Measurements from ENCODE around the gene SLC16A1. TPM values are rescaled to one million over a fixed set of nuclear protein-coding genes. Genes with fewer than 3 reads are reported as not detected.

Gene SLC16A1
- total and polyA plus RNA-seq, 2 of the 8 experiments (the other 6 are each of a cell fraction or from before 2014, with no cell fraction given) = 435 to 545 TPM

GRCh38 chr1:112887599-112888283 is 68.3 kb downstream of the SLC16A1 start:
- CTCF ChIA-PET (ENCODE audit: partially characterized antibody) = interaction anchor here (0.6 kb wide), 1 partner anchor 207 kb away, joined by 3 read pairs; no protein-coding TSS in a partner anchor
- H3K18ac ChIP-seq (ENCODE audit: extremely low read depth, low read length) = no peak overlapping the region
- TF ChIP-seq NRF1 (IDR thresholded peaks at IDR 0.05; ENCODE audit: low read depth, low read length) (no peak), CBX8 (IDR thresholded peaks at IDR 0.05; ENCODE audit: borderline replicate concordance, low read depth, low read length) (no peak), EGR1 (IDR thresholded peaks at IDR 0.05; ENCODE audit: borderline replicate concordance, low read depth, low read length) (no peak), SIRT6 (IDR thresholded peaks at IDR 0.05; ENCODE audit: low read length) (no peak), CTCF (IDR thresholded peaks at IDR 0.05; ENCODE audit: control extremely low read depth in 1 of 3, insufficient read depth in 1 of 3, low read depth in 1 of 3, low read length in 3 of 3) (no peak), BRCA1 (IDR thresholded peaks at IDR 0.05; ENCODE audit: low read depth, low read length) (no peak), EP300 (IDR thresholded peaks at IDR 0.05; ENCODE audit: borderline replicate concordance in 1 of 2, low read depth in 2 of 2, low read length in 2 of 2) (no peak), SIX5 (IDR thresholded peaks at IDR 0.05; ENCODE audit: low read depth, low read length) (no peak), TCF12 (IDR thresholded peaks at IDR 0.05; ENCODE audit: low read depth, low read length) (no peak), CHD2 (IDR thresholded peaks at IDR 0.05; ENCODE audit: low read length) (no peak), TBP (IDR thresholded peaks at IDR 0.05; ENCODE audit: low read depth, low read length) (no peak)

More at GRCh38 chr1:112887599-112888283, 68.3 kb downstream of the SLC16A1 start:
- Histone ChIP-seq H2BK15ac (ENCODE audit: low read length) (no peak overlapping the region; the same call in 1 of the 2 replicates), H3K4me3 (ENCODE audit: extremely low read depth in 1 of 4, insufficient read depth in 2 of 4, low read depth in 3 of 4, low read length in 4 of 4) (no peak overlapping the region), H4K8ac (ENCODE audit: extremely low read depth, insufficient read depth, low read length) (no peak overlapping the region), H3K4me2 (ENCODE audit: insufficient read depth in 1 of 2, low read depth in 2 of 2, low read length in 2 of 2) (no peak overlapping the region), H3K9me3 (ENCODE audit: insufficient read depth in 2 of 2, low read depth in 1 of 2, low read length in 1 of 2) (no peaks in the 10 kb centered on the region), H4K5ac (ENCODE audit: insufficient read length, low read depth, low read length) (no peak overlapping the region), H3K56ac (replicated peaks; ENCODE audit: insufficient read length, low read depth, low read length) (no peak overlapping the region), H3K79me2 (ENCODE audit: control insufficient read depth in 1 of 2, insufficient read depth in 2 of 2, low read length in 2 of 2) (no peaks in the 10 kb centered on the region), H2BK20ac (ENCODE audit: low read length) (no peak overlapping the region), H2AK5ac (ENCODE audit: low read depth, low read length) (peak overlapping the region; percentile 0; the same call in 1 of the 2 replicates), H3K4me1 (replicated peaks in 1 of 4; ENCODE audit: control insufficient read depth in 3 of 4, insufficient read depth in 4 of 4, low read length in 3 of 4) (no peaks in the 10 kb centered on the region; a peak in 1 of 7 replicates), H3K79me1 (ENCODE audit: low read depth, low read length) (no peaks in the 10 kb centered on the region), H3K27me3 (replicated peaks in 1 of 4; ENCODE audit: control insufficient read depth in 3 of 4, extremely low read depth in 1 of 4, insufficient read depth in 3 of 4, low read length in 3 of 4) (no peaks in the 10 kb centered on the region), H2BK12ac (ENCODE audit: low read depth, low read length) (peak overlapping the region; percentile 0; the same call in 1 of the 2 replicates), H3K36me3 (ENCODE audit: control insufficient read depth in 2 of 4, insufficient read depth in 4 of 4, low read length in 3 of 4) (no peaks in the 10 kb centered on the region), H3K14ac (ENCODE audit: insufficient read length) (no peak overlapping the region), H2AFZ (ENCODE audit: low read length) (no peak overlapping the region), H4K20me1 (replicated peaks in 1 of 2; ENCODE audit: control insufficient read depth in 1 of 2, insufficient read depth in 2 of 2, low read length in 2 of 2) (no peaks in the 10 kb centered on the region), H3K23me2 (ENCODE audit: low read depth, low read length) (no peaks in the 10 kb centered on the region), H4K91ac (replicated peaks; ENCODE audit: insufficient read length, low read length) (no peak overlapping the region), H3K9ac (replicated peaks in 1 of 4; ENCODE audit: extremely low read depth in 1 of 4, low read depth in 3 of 4, low read length in 3 of 4) (no peak overlapping the region; a peak in 1 of 7 replicates), H3K4ac (replicated peaks; ENCODE audit: insufficient read length, low read depth, low read length) (no peak overlapping the region), H3K27ac (ENCODE audit: low read depth, low read length) (no peak overlapping the region), H3K23ac (ENCODE audit: insufficient read length) (no peak overlapping the region), H2BK5ac (ENCODE audit: low read depth, low read length) (no peak overlapping the region), H2BK120ac (replicated peaks; ENCODE audit: low read depth, low read length) (no peak overlapping the region)
- 99% methylated on average over 10 of the region's 10 CpGs; no CpG with 5 or more reads in 1 of the 2 experiments for WGBS, 2 experiments (ENCODE audit: extremely low coverage in 1 of 2, insufficient coverage in 1 of 2, insufficient read length in 1 of 2, insufficient replicate concordance in 2 of 2, low coverage in 1 of 2, low lambda C conversion rate in 2 of 2, missing lambda C conversion rate in 1 of 2)
- DNase-seq (ENCODE audit: low read depth in 1 of 2, low spot score in 2 of 2) = no peak
- no peak for FAIRE-seq
- POLR2A ChIA-PET (ENCODE audit: partially characterized antibody) = interaction anchor here (1.9 kb wide), 1 partner anchor 21 kb away, joined by 7 read pairs; no protein-coding TSS in a partner anchor

All from H1 (cell line).